SK-N-SH (cell line): Measurements from ENCODE around the gene STON1. TPM values are rescaled to one million over a fixed set of nuclear protein-coding genes. Genes with fewer than 3 reads are reported as not detected.

Source experiments
- CTCF ChIA-PET: fragments of 300-600, 350-600 bp; formaldehyde crosslinking; extraction: SDS; loops from one replicate; lab custom pipeline; 2021; lab: Yijun Ruan, JAX
- POLR2A ChIA-PET: fragments of 350-600 bp; sonication (Branson Sonifier 250); formaldehyde crosslinking; extraction: SDS; loops from one replicate; lab custom pipeline; 2020; ENCODE audit warnings: antibody characterized with exemption, inconsistent platforms; lab: Yijun Ruan, JAX
- DNase-seq: peaks from one replicate; pipeline ENCODE4 v3.0.0; 2012
- H2AFZ ChIP-seq: fragments of 200-600 bp; sonication (generic); 2 replicates; pipeline ENCODE4 v1.8.1; 2016; ENCODE audit warnings: antibody characterized with exemption, mild to moderate bottlenecking, low read depth
- H3F3A ChIP-seq: fragments of 200-600 bp; sonication (generic); replicated peaks from 2 replicates; pipeline ENCODE3; 2016; ENCODE audit warnings: antibody characterized with exemption, mild to moderate bottlenecking; ENCODE audit not compliant: insufficient read depth
- H3K27ac ChIP-seq, 2 experiments: fragments of 200-500 bp in 1 of 2; fragments of 200-600 bp in 1 of 2; sonication (Bioruptor generic) in 1 of 2; sonication (generic), shearing (Covaris generic) in 1 of 2; 2 replicates each; pipeline versions ENCODE4 v1.5.1 to v1.6.1; 2014 to 2016; ENCODE audit warnings: low read depth in 2 of 2, inconsistent platforms in 1 of 2, low read length in 1 of 2, mild to moderate bottlenecking in 1 of 2, mixed read lengths in 1 of 2
- H3K27me3 ChIP-seq: fragments of 200-600 bp; sonication (generic), shearing (Covaris generic); 2 replicates; pipeline ENCODE4 v1.6.1; 2016; ENCODE audit warnings: mixed run types; ENCODE audit not compliant: insufficient read depth
- H3K36me3 ChIP-seq, 2 experiments: fragments of 200-500 bp in 1 of 2; fragments of 200-600 bp in 1 of 2; sonication (Bioruptor generic) in 1 of 2; sonication (generic) in 1 of 2; replicated peaks in 1 of 2; 2 replicates each; pipeline versions ENCODE3 to v1.5.1; 2014 to 2016; ENCODE audit warnings: low read length in 1 of 2, mild to moderate bottlenecking in 1 of 2; ENCODE audit not compliant: insufficient read depth in 2 of 2, control insufficient read depth in 1 of 2
- H3K4me1 ChIP-seq, 2 experiments: fragments of 200-500 bp in 1 of 2; fragments of 200-600 bp in 1 of 2; sonication (Bioruptor generic) in 1 of 2; sonication (generic), shearing (Covaris generic) in 1 of 2; 2 replicates each; pipeline versions ENCODE4 v1.5.1 to v1.6.1; 2014 to 2016; ENCODE audit warnings: low read depth in 1 of 2, low read length in 1 of 2, mixed run types in 1 of 2; ENCODE audit not compliant: insufficient read depth in 2 of 2, control insufficient read depth in 1 of 2
- H3K4me2 ChIP-seq: fragments of 200-600 bp; sonication (generic), shearing (Covaris generic); 2 replicates; pipeline ENCODE4 v1.6.1; 2017; ENCODE audit warnings: mixed run types
- H3K4me3 ChIP-seq, 2 experiments: fragments of 200-500 bp in 1 of 2; fragments of 200-600 bp in 1 of 2; sonication (Bioruptor generic) in 1 of 2; sonication (generic), shearing (Covaris generic) in 1 of 2; 2 replicates each; pipeline versions ENCODE4 v1.5.1 to v1.8.1; 2014 to 2016; ENCODE audit warnings: low read depth in 2 of 2, inconsistent platforms in 1 of 2, low read length in 1 of 2, mild to moderate bottlenecking in 1 of 2, mixed read lengths in 1 of 2, moderate library complexity in 1 of 2
- H3K79me2 ChIP-seq: fragments of 200-600 bp; sonication (generic); 2 replicates; pipeline ENCODE4 v1.8.1; 2017; ENCODE audit warnings: mild to moderate bottlenecking; ENCODE audit not compliant: insufficient read depth
- H3K9ac ChIP-seq: fragments of 200-600 bp; sonication (generic); 2 replicates; pipeline ENCODE4 v1.6.1; 2017; ENCODE audit warnings: mixed run types
- H3K9me2 ChIP-seq: fragments of 200-600 bp; sonication (generic); 2 replicates; pipeline ENCODE4 v1.6.1; 2017; ENCODE audit warnings: mixed run types
- H3K9me3 ChIP-seq: fragments of 200-600 bp; sonication (generic); 2 replicates; pipeline ENCODE4 v1.6.1; 2017; ENCODE audit warnings: mixed run types, mild to moderate bottlenecking, moderate library complexity
- H4K20me1 ChIP-seq: fragments of 200-600 bp; sonication (generic); 2 replicates; pipeline ENCODE4 v1.6.1; 2017; ENCODE audit warnings: mild to moderate bottlenecking, mixed run types; ENCODE audit not compliant: insufficient read depth
- FOXJ3 ChIP-seq: sonication (generic); formaldehyde crosslinking; IDR thresholded peaks from 2 replicates; pipeline ENCODE4 v1.5.1; 2020; ENCODE audit warnings: mild to moderate bottlenecking, missing genetic modification reagents
- GABPA ChIP-seq: IDR thresholded peaks from 2 replicates; pipeline ENCODE4 v1.4.0; 2012; ENCODE audit warnings: low read depth, mild to moderate bottlenecking
- MEF2A ChIP-seq: IDR thresholded peaks from 2 replicates; pipeline ENCODE4 v1.4.0; 2012; ENCODE audit warnings: low read depth, borderline replicate concordance
- MXI1 ChIP-seq: IDR thresholded peaks from 2 replicates; pipeline ENCODE4 v1.6.1; 2012; ENCODE audit warnings: mild to moderate bottlenecking, low read depth, low read length, improper control_type of control experiment
- NFIC ChIP-seq: IDR thresholded peaks from 2 replicates; pipeline ENCODE4 v1.4.0; 2012; ENCODE audit warnings: borderline replicate concordance
- NRF1 ChIP-seq: IDR thresholded peaks from 2 replicates; pipeline ENCODE4 v1.6.1; 2012; ENCODE audit warnings: low read depth, mild to moderate bottlenecking, low read length
- POLR2AphosphoS5 ChIP-seq: IDR thresholded peaks from 2 replicates; pipeline ENCODE4 v1.6.1; 2012; ENCODE audit warnings: low read depth, low read length
- RXRA ChIP-seq: IDR thresholded peaks from 2 replicates; pipeline ENCODE4 v1.4.0; 2012; ENCODE audit warnings: low read depth, mild to moderate bottlenecking, borderline replicate concordance
- SMC3 ChIP-seq: IDR thresholded peaks from 2 replicates; pipeline ENCODE4 v1.6.1; 2012; ENCODE audit warnings: low read depth, low read length, improper control_type of control experiment
- TAF1 ChIP-seq: IDR thresholded peaks from 2 replicates; pipeline ENCODE4 v1.6.1; 2012; ENCODE audit warnings: low read depth, mild to moderate bottlenecking, low read length, moderate library complexity, borderline replicate concordance
- WGBS: methylation state at CpG from one replicate; pipeline ENCODE4 v1.1.6; 2017; ENCODE audit warnings: low lambda C conversion rate; 5-methylcytosine and 5-hydroxymethylcytosine counted together
- polyA plus RNA-seq, 3 experiments: library from polyadenylated mRNA; depleted of rRNA; stranded (reverse); fragments of >200 nt; gene quantifications; 2 replicates each; pipeline ENCODE4 v1.2.3, GENCODE V29; 2012
- TF ChIP-seq, protein P1 (sequence below): fragments of 150-350 bp; IDR thresholded peaks from 2 replicates; pipeline ENCODE4 v1.6.1; 2016; ENCODE audit warnings: mild to moderate bottlenecking, low read depth, low read length
- TF ChIP-seq, protein P2 (sequence below): IDR thresholded peaks from 2 replicates; pipeline ENCODE4 v1.6.1; 2012; ENCODE audit warnings: mild to moderate bottlenecking, low read depth, low read length, moderate library complexity
- TF ChIP-seq, protein P3 (sequence below): IDR thresholded peaks from 2 replicates; pipeline ENCODE4; 2012
- TF ChIP-seq, protein P4 (sequence below): IDR thresholded peaks from 2 replicates; pipeline ENCODE4 v1.4.0; 2012; ENCODE audit warnings: low read depth

STON1 gene
- polyA plus RNA-seq, 1 of the 3 experiments (the other 2 are of a cell fraction), result 4.2 TPM

DNA sequence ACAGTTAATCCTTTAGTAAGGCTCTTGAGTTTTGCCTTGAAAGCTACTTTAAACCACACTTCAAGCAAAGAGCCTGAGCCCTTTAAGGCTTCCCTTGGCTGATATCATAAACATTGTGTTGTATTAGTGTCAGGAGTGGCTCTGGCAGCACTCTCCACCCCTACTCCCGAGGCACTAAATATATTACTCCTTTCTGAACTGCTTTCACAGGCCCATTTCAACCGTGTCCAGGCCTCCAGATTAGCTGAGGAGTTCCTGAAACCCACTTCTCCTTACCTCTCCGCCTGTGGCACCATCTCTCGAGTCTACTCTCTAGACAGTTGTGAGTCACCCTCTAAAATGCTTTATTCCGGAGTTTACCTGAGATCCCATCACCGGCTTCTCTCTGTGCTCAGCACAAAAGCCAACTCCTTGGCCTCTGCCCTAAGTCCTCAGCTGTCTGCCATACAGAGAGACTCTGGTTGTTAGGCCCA is 14.4 kb upstream of the STON1 start:
- peaks cover 1 to 2% of the 10 kb centered on the region in 2 experiments for H3K4me1 ChIP-seq
- no peak overlapping the region for H3K9ac ChIP-seq
- H2AFZ ChIP-seq, result no peak overlapping the region
- ChIA-PET CTCF (no interaction called here), POLR2A (no interaction called here)
- no peaks in the 10 kb centered on the region for H3K79me2 ChIP-seq
- H3K4me3 ChIP-seq, result no peak overlapping the region
- H3K4me2 ChIP-seq, result no peak overlapping the region
- H3K27me3 ChIP-seq, result no peaks in the 10 kb centered on the region
- H3K9me2 ChIP-seq, result no peaks in the 10 kb centered on the region
- TF ChIP-seq POLR2AphosphoS5, result no peak
- TF ChIP-seq, protein P1, sequence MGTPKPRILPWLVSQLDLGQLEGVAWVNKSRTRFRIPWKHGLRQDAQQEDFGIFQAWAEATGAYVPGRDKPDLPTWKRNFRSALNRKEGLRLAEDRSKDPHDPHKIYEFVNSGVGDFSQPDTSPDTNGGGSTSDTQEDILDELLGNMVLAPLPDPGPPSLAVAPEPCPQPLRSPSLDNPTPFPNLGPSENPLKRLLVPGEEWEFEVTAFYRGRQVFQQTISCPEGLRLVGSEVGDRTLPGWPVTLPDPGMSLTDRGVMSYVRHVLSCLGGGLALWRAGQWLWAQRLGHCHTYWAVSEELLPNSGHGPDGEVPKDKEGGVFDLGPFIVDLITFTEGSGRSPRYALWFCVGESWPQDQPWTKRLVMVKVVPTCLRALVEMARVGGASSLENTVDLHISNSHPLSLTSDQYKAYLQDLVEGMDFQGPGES, result no peak
- TF ChIP-seq MXI1, result no peak
- no peak for TF ChIP-seq TAF1
- TF ChIP-seq FOXJ3, result no peak
- TF ChIP-seq, protein P2, sequence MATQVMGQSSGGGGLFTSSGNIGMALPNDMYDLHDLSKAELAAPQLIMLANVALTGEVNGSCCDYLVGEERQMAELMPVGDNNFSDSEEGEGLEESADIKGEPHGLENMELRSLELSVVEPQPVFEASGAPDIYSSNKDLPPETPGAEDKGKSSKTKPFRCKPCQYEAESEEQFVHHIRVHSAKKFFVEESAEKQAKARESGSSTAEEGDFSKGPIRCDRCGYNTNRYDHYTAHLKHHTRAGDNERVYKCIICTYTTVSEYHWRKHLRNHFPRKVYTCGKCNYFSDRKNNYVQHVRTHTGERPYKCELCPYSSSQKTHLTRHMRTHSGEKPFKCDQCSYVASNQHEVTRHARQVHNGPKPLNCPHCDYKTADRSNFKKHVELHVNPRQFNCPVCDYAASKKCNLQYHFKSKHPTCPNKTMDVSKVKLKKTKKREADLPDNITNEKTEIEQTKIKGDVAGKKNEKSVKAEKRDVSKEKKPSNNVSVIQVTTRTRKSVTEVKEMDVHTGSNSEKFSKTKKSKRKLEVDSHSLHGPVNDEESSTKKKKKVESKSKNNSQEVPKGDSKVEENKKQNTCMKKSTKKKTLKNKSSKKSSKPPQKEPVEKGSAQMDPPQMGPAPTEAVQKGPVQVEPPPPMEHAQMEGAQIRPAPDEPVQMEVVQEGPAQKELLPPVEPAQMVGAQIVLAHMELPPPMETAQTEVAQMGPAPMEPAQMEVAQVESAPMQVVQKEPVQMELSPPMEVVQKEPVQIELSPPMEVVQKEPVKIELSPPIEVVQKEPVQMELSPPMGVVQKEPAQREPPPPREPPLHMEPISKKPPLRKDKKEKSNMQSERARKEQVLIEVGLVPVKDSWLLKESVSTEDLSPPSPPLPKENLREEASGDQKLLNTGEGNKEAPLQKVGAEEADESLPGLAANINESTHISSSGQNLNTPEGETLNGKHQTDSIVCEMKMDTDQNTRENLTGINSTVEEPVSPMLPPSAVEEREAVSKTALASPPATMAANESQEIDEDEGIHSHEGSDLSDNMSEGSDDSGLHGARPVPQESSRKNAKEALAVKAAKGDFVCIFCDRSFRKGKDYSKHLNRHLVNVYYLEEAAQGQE, result no peak
- TF ChIP-seq SMC3, result no peak
- TF ChIP-seq, protein P3, sequence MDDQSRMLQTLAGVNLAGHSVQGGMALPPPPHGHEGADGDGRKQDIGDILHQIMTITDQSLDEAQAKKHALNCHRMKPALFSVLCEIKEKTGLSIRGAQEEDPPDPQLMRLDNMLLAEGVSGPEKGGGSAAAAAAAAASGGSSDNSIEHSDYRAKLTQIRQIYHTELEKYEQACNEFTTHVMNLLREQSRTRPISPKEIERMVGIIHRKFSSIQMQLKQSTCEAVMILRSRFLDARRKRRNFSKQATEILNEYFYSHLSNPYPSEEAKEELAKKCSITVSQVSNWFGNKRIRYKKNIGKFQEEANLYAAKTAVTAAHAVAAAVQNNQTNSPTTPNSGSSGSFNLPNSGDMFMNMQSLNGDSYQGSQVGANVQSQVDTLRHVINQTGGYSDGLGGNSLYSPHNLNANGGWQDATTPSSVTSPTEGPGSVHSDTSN, result no peak
- no peak for TF ChIP-seq GABPA
- no peak for TF ChIP-seq NFIC
- no peak for TF ChIP-seq RXRA
- TF ChIP-seq NRF1, result no peak
- no peak for TF ChIP-seq MEF2A
- TF ChIP-seq, protein P4, sequence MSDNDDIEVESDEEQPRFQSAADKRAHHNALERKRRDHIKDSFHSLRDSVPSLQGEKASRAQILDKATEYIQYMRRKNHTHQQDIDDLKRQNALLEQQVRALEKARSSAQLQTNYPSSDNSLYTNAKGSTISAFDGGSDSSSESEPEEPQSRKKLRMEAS, result no peak
- TF ChIP-seq, all 33 proteins: peak for 0
- Histone ChIP-seq H4K20me1 (no peaks in the 10 kb centered on the region), H3K9me3 (no peaks in the 10 kb centered on the region), H3K27ac (no peak overlapping the region), H3F3A (no peaks in the 10 kb centered on the region), H3K36me3 (peaks cover 14 to 16% of the 10 kb centered on the region in 2 experiments)
- WGBS, result 88% methylated on average over 6 of the region's 6 CpGs
- no peak for DNase-seq
